ENCODE data around the gene FAM118A.
"Not testable (repeated sequence)": the region's sequence is repeated elsewhere in the genome, so short reads cannot be mapped to it uniquely, and the experiment has no call there.

FAM118A gene

GRCh38 chr22:45308957-45309421 is 745 bp upstream of the FAM118A start:
- no peak for DNase-seq (ENCODE audit: low read depth in 2 of 2)

- DNase-seq (ENCODE audit: low read depth in 2 of 2) = no peak
These were observed 720 bp downstream of the FAM118A start for GRCh38 chr22:45310331-45310976.

DNA sequence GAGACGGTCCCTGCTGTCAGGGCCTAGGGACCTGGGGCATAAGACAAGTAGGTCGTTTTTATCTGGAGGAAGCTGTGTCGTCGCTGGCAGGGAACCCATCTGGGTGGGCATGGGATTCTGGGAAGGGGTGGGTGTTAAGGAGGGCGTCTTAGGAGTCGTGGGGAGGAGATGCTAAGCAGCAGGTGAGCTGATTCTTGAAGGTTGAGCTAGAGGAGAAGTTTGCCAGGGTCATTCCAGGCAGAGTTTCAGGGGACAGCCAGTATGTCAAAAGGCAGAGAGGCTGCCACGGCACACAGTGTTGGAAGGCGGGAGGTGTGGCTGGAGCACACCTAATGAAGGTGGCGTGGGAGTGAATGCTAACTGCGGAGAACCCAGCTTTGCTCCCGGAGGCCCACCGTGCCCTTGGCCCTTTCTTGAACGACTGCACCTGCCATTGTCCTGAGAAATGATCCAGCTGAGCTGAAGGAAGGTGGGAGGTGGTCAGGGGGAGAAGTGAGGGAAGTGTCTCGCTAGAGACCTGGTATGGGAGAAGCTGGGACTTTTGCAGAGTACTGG is 1.3 kb downstream of the FAM118A start:
- DNase-seq (ENCODE audit: low read depth in 2 of 2) = no peak

- no peak for DNase-seq (ENCODE audit: low read depth in 2 of 2)
These were observed 2.7 kb downstream of the FAM118A start for GRCh38 chr22:45312415-45312814.

DNA sequence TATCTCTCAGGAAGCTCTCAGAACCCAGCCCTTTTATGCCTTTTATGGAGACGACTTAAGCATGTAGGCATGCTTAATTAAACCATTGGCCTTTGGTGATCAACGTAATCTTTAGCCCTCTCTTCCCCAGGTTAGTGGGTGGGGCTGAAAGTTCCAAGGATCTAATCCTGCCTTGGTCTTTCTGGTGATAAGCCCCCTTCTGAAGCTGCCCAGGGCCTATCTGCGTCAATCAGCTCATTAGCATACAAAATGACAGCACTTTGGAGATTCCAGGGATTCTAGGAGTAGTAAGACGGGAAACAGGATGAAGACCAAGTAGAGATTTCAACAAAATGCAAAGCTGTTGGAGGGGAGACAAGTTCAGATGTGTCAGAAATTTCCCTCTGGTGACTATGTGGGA is 3.1 kb downstream of the FAM118A start:
- no peak for DNase-seq (ENCODE audit: low read depth in 2 of 2)

GRCh38 chr22:45314054-45314721 is 4.5 kb downstream of the FAM118A start:
- no peak for DNase-seq (ENCODE audit: low read depth in 2 of 2)

- DNase-seq (ENCODE audit: low read depth in 2 of 2) = no peak
These were observed 5.1 kb downstream of the FAM118A start for GRCh38 chr22:45314786-45315185.

DNA sequence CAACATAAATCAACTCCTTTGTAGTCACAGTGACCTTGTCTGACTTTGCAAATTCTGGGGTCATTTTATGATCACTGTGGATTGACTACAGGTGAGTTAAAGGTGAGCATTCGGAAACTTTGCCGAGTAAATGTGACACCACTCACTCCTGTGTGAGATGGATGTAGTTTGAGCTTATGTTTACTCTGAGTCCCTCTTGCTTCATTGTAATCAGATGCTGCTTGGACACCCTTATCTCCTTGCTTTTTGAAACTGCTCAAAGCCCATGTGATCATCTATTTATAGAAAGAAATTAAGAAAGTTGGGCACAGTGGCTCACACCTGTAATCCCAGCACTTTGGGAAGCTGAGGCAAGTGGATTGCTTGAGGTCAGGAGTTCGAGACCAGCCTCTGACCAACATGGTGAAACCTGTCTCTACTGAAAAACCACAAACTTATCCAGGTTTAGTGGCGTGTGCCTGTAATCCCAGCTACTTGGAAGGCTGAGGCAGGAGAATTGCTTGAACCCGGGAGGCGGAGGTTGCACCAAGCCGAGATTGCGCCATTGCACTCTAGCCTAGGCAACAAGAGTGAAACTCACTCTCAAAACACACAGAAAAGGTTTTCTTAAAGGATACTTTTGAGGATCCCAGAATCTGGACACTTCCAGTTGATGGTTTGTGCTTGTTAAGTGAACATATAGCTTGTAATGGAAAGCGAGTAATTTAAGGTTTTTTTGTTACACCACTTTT is 7.2 kb downstream of the FAM118A start:
- no peak for DNase-seq (ENCODE audit: low read depth in 2 of 2)

- DNase-seq (ENCODE audit: low read depth in 2 of 2) = no peak
These were observed 7.9 kb downstream of the FAM118A start for GRCh38 chr22:45317551-45318167.

DNA sequence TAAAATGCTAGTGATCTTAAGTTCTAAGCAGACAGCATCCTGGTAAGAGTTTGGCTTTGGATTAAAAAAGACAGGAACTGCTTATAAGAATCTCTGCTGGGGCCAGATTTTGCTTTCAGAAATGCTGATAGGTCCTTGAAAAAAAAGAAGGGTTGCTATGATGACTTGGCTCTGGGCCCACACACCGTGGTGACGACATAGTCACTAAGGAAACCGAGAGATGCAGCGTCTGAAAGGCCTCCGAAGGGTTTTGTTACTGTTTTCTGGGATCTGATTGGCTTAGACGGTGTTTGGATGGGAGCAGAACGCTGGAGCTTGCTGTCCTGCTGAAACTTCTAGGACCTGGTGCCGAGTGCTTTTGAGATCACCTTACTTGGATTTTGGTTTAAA is 8.4 kb downstream of the FAM118A start:
- DNase-seq (ENCODE audit: low read depth in 2 of 2) = peak; percentile 73 to 84

- no peak for DNase-seq (ENCODE audit: low read depth in 2 of 2)
These were observed 9.0 kb downstream of the FAM118A start for GRCh38 chr22:45318558-45319323.

GRCh38 chr22:45319324-45319685 is 9.6 kb downstream of the FAM118A start:
- DNase-seq (ENCODE audit: low read depth in 2 of 2) = no peak

GRCh38 chr22:45320357-45320976 is 10.7 kb downstream of the FAM118A start:
- no peak for DNase-seq (ENCODE audit: low read depth in 2 of 2)

- no peak for DNase-seq (ENCODE audit: low read depth in 2 of 2)
These were observed 12.1 kb downstream of the FAM118A start for GRCh38 chr22:45321827-45322226.

DNA sequence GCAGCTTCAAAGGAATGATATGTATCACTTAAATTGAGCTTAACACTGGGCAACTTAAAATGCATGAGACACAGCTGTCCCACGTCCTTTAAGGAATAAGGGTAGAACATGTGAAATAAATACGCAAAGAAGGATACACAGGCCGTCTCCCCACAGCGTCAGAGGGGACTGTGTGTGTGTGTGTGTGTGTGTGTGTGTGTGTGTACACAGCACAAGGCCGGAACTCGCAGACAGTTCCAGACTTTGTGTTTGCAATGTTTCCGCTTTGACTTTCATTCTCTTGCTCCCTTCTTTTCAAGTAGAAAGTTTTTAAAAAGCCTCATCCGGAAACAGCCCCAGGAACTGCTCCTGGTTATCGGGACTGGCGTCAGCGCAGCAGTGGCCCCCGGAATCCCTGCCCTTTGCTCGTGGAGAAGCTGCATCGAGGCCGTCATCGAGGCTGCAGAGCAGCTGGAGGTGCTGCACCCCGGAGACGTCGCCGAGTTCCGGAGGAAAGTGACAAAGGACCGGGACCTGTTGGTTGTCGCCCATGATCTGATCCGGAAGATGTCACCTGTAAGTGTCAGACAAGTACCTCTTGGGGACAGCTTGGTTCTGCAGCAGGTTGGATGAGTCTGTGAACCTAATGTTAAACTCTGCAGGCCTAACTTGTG is 13.3 kb downstream of the FAM118A start:
- no peak for DNase-seq (ENCODE audit: low read depth in 2 of 2)

- DNase-seq (ENCODE audit: low read depth in 2 of 2) = no peak
These were observed 14.0 kb downstream of the FAM118A start for GRCh38 chr22:45323695-45324094.

DNA sequence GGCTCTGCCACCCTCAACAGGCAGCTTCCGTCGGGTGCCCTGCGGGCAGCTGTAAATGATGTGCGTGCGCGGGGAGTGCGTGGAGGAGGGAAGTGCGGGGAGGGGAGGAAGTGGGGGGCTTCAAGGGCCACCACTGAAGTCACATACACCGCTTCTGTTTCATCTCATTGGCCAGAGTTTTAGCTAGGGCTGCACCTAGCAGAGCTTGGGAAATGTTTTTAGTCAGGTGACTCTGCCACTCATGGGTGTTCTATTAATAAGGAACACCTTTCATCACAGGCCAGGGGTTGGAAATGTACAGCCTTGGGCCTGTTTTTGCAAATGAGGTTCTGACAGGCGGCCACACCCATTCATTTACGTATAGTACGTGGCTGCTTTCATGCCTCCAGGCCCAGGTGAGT is 14.6 kb downstream of the FAM118A start:
- DNase-seq (ENCODE audit: low read depth in 2 of 2) = no peak

DNA sequence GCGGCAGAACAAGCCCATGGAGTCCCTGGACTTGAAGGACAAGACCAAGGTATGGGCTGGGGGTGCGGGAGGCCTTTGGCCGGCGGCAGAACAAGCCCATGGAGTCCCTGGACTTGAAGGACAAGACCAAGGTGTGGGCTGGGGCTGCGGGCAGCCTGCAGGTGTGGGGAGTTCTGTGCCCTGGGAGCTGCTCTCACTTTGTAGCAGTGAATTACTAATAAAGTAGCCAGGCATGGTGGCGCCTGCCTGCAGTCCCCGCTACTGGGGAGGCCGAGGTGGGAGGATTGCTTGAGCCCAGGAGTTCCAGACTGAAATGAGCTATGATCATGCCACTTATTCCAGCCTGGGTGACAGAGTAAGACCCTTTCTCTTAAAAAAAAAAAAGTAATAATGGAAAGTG is 18.5 kb downstream of the FAM118A start:
- DNase-seq (ENCODE audit: low read depth in 2 of 2) = not testable (repeated sequence)

- no peak for DNase-seq (ENCODE audit: low read depth in 2 of 2)
These were observed 19.2 kb downstream of the FAM118A start for GRCh38 chr22:45328822-45329529.

GRCh38 chr22:45329530-45329936 is 19.8 kb downstream of the FAM118A start:
- DNase-seq (ENCODE audit: low read depth in 2 of 2) = no peak

All from stimulated activated CD8-positive, alpha-beta memory T cell treated with anti-CD3 and anti-CD28 coated beads, Interleukin-15, amount 100 ng/mL, for 4 hours (primary cell).